SK-N-SH (cell line): Measurements from ENCODE around the gene IL16. TPM values are rescaled to one million over a fixed set of nuclear protein-coding genes. Genes with fewer than 3 reads are reported as not detected.
A peak's percentile ranks its signal among the peaks of the same experiment; 100 is the strongest.

ENCODE experiments used
- CTCF ChIA-PET: fragments of 300-600, 350-600 bp; formaldehyde crosslinking; extraction: SDS; loops from one replicate; lab custom pipeline; 2021; lab: Yijun Ruan, JAX
- POLR2A ChIA-PET: fragments of 350-600 bp; sonication (Branson Sonifier 250); formaldehyde crosslinking; extraction: SDS; loops from one replicate; lab custom pipeline; 2020; ENCODE audit warnings: antibody characterized with exemption, inconsistent platforms; lab: Yijun Ruan, JAX
- DNase-seq: peaks from one replicate; pipeline ENCODE4 v3.0.0; 2012
- H2AFZ ChIP-seq: fragments of 200-600 bp; sonication (generic); 2 replicates; pipeline ENCODE4 v1.8.1; 2016; ENCODE audit warnings: antibody characterized with exemption, mild to moderate bottlenecking, low read depth
- H3F3A ChIP-seq: fragments of 200-600 bp; sonication (generic); replicated peaks from 2 replicates; pipeline ENCODE3; 2016; ENCODE audit warnings: antibody characterized with exemption, mild to moderate bottlenecking; ENCODE audit not compliant: insufficient read depth
- H3K27ac ChIP-seq, 2 experiments: fragments of 200-500 bp in 1 of 2; fragments of 200-600 bp in 1 of 2; sonication (Bioruptor generic) in 1 of 2; sonication (generic), shearing (Covaris generic) in 1 of 2; 2 replicates each; pipeline versions ENCODE4 v1.5.1 to v1.6.1; 2014 to 2016; ENCODE audit warnings: low read depth in 2 of 2, inconsistent platforms in 1 of 2, low read length in 1 of 2, mild to moderate bottlenecking in 1 of 2, mixed read lengths in 1 of 2
- H3K27me3 ChIP-seq: fragments of 200-600 bp; sonication (generic), shearing (Covaris generic); 2 replicates; pipeline ENCODE4 v1.6.1; 2016; ENCODE audit warnings: mixed run types; ENCODE audit not compliant: insufficient read depth
- H3K36me3 ChIP-seq, 2 experiments: fragments of 200-500 bp in 1 of 2; fragments of 200-600 bp in 1 of 2; sonication (Bioruptor generic) in 1 of 2; sonication (generic) in 1 of 2; replicated peaks in 1 of 2; 2 replicates each; pipeline versions ENCODE3 to v1.5.1; 2014 to 2016; ENCODE audit warnings: low read length in 1 of 2, mild to moderate bottlenecking in 1 of 2; ENCODE audit not compliant: insufficient read depth in 2 of 2, control insufficient read depth in 1 of 2
- H3K4me1 ChIP-seq, 2 experiments: fragments of 200-500 bp in 1 of 2; fragments of 200-600 bp in 1 of 2; sonication (Bioruptor generic) in 1 of 2; sonication (generic), shearing (Covaris generic) in 1 of 2; 2 replicates each; pipeline versions ENCODE4 v1.5.1 to v1.6.1; 2014 to 2016; ENCODE audit warnings: low read depth in 1 of 2, low read length in 1 of 2, mixed run types in 1 of 2; ENCODE audit not compliant: insufficient read depth in 2 of 2, control insufficient read depth in 1 of 2
- H3K4me2 ChIP-seq: fragments of 200-600 bp; sonication (generic), shearing (Covaris generic); 2 replicates; pipeline ENCODE4 v1.6.1; 2017; ENCODE audit warnings: mixed run types
- H3K4me3 ChIP-seq, 2 experiments: fragments of 200-500 bp in 1 of 2; fragments of 200-600 bp in 1 of 2; sonication (Bioruptor generic) in 1 of 2; sonication (generic), shearing (Covaris generic) in 1 of 2; 2 replicates each; pipeline versions ENCODE4 v1.5.1 to v1.8.1; 2014 to 2016; ENCODE audit warnings: low read depth in 2 of 2, inconsistent platforms in 1 of 2, low read length in 1 of 2, mild to moderate bottlenecking in 1 of 2, mixed read lengths in 1 of 2, moderate library complexity in 1 of 2
- H3K79me2 ChIP-seq: fragments of 200-600 bp; sonication (generic); 2 replicates; pipeline ENCODE4 v1.8.1; 2017; ENCODE audit warnings: mild to moderate bottlenecking; ENCODE audit not compliant: insufficient read depth
- H3K9ac ChIP-seq: fragments of 200-600 bp; sonication (generic); 2 replicates; pipeline ENCODE4 v1.6.1; 2017; ENCODE audit warnings: mixed run types
- H3K9me2 ChIP-seq: fragments of 200-600 bp; sonication (generic); 2 replicates; pipeline ENCODE4 v1.6.1; 2017; ENCODE audit warnings: mixed run types
- H3K9me3 ChIP-seq: fragments of 200-600 bp; sonication (generic); 2 replicates; pipeline ENCODE4 v1.6.1; 2017; ENCODE audit warnings: mixed run types, mild to moderate bottlenecking, moderate library complexity
- H4K20me1 ChIP-seq: fragments of 200-600 bp; sonication (generic); 2 replicates; pipeline ENCODE4 v1.6.1; 2017; ENCODE audit warnings: mild to moderate bottlenecking, mixed run types; ENCODE audit not compliant: insufficient read depth
- CTCF ChIP-seq: fragments of 200-600 bp; sonication (generic); IDR thresholded peaks from 2 replicates; pipeline ENCODE4 v1.6.1; 2017; ENCODE audit warnings: antibody characterized with exemption, mild to moderate bottlenecking, moderate library complexity
- FOSL2 ChIP-seq: IDR thresholded peaks from 2 replicates; pipeline ENCODE4 v1.4.0; 2012; ENCODE audit warnings: low read depth, mild to moderate bottlenecking, moderate library complexity, borderline replicate concordance
- GATA2 ChIP-seq: sonication (generic); formaldehyde crosslinking; IDR thresholded peaks from 2 replicates; pipeline ENCODE4 v1.5.0; 2020; ENCODE audit warnings: mild to moderate bottlenecking, missing genetic modification reagents
- JUND ChIP-seq: IDR thresholded peaks from 2 replicates; pipeline ENCODE4 v1.4.0; 2012
- MEF2A ChIP-seq: IDR thresholded peaks from 2 replicates; pipeline ENCODE4 v1.4.0; 2012; ENCODE audit warnings: low read depth, borderline replicate concordance
- MXI1 ChIP-seq: IDR thresholded peaks from 2 replicates; pipeline ENCODE4 v1.6.1; 2012; ENCODE audit warnings: mild to moderate bottlenecking, low read depth, low read length, improper control_type of control experiment
- NFIC ChIP-seq: IDR thresholded peaks from 2 replicates; pipeline ENCODE4 v1.4.0; 2012; ENCODE audit warnings: borderline replicate concordance
- POLR2AphosphoS5 ChIP-seq: IDR thresholded peaks from 2 replicates; pipeline ENCODE4 v1.6.1; 2012; ENCODE audit warnings: low read depth, low read length
- REST ChIP-seq: IDR thresholded peaks from 2 replicates; pipeline ENCODE4 v1.6.1; 2012; ENCODE audit warnings: mild to moderate bottlenecking, low read depth, low read length, moderate library complexity
- SMC3 ChIP-seq: IDR thresholded peaks from 2 replicates; pipeline ENCODE4 v1.6.1; 2012; ENCODE audit warnings: low read depth, low read length, improper control_type of control experiment
- TEAD4 ChIP-seq: IDR thresholded peaks from 2 replicates; pipeline ENCODE4 v1.4.0; 2012; ENCODE audit warnings: mild to moderate bottlenecking, borderline replicate concordance; ENCODE audit not compliant: insufficient read depth
- YY1 ChIP-seq: IDR thresholded peaks from 2 replicates; pipeline ENCODE4 v1.4.0; 2012; ENCODE audit warnings: low read depth, mild to moderate bottlenecking
- WGBS: methylation state at CpG from one replicate; pipeline ENCODE4 v1.1.6; 2017; ENCODE audit warnings: low lambda C conversion rate; 5-methylcytosine and 5-hydroxymethylcytosine counted together
- polyA plus RNA-seq, 3 experiments: library from polyadenylated mRNA; depleted of rRNA; stranded (reverse); fragments of >200 nt; gene quantifications; 2 replicates each; pipeline ENCODE4 v1.2.3, GENCODE V29; 2012
- TF ChIP-seq, protein P1 (sequence below): IDR thresholded peaks from 2 replicates; pipeline ENCODE4 v1.4.0; 2012; ENCODE audit warnings: low read depth, borderline replicate concordance

The IL16 gene
- polyA plus RNA-seq, 1 of the 3 experiments (the other 2 are of a cell fraction), result not detected

- Histone ChIP-seq H4K20me1 (no peaks in the 10 kb centered on the region), H3K9me2 (no peaks in the 10 kb centered on the region), H3K4me2 (no peak overlapping the region), H3K4me1 (peaks cover 7 to 9% of the 10 kb centered on the region in 2 experiments; a peak in 2 of 4 replicates), H3K9ac (no peak overlapping the region), H3K79me2 (no peaks in the 10 kb centered on the region), H3K27ac (no peak overlapping the region), H3K36me3 (no peaks in the 10 kb centered on the region), H3K27me3 (peaks cover 14% of the 10 kb centered on the region; the same call in 1 of the 2 replicates)
- DNase-seq, result no peak
- 47% methylated on average over 2 of the region's 3 CpGs for WGBS
- 0 out of 2 replicates have a peak, but pooled peaks have one; percentile 25 for TF ChIP-seq FOSL2
- TF ChIP-seq REST, result peak; percentile 73
- TF ChIP-seq MXI1, result no peak
- TF ChIP-seq MEF2A, result no peak
- 0 out of 2 replicates have a peak, but pooled peaks have one; percentile 29 for TF ChIP-seq NFIC
- TF ChIP-seq, all 33 proteins: peak for 3
- POLR2A ChIA-PET, result no interaction called here
- Histone ChIP-seq H3F3A (no peaks in the 10 kb centered on the region), H2AFZ (no peak overlapping the region), H3K4me3 (no peak overlapping the region), H3K9me3 (no peaks in the 10 kb centered on the region)
- CTCF ChIA-PET, result interaction anchor here (1.5 kb wide), 1 partner anchor 31 kb away, joined by 4 read pairs; no protein-coding TSS in a partner anchor
Measured at GRCh38 chr15:81297147-81297572, 100.5 kb downstream of the IL16 start.

DNA sequence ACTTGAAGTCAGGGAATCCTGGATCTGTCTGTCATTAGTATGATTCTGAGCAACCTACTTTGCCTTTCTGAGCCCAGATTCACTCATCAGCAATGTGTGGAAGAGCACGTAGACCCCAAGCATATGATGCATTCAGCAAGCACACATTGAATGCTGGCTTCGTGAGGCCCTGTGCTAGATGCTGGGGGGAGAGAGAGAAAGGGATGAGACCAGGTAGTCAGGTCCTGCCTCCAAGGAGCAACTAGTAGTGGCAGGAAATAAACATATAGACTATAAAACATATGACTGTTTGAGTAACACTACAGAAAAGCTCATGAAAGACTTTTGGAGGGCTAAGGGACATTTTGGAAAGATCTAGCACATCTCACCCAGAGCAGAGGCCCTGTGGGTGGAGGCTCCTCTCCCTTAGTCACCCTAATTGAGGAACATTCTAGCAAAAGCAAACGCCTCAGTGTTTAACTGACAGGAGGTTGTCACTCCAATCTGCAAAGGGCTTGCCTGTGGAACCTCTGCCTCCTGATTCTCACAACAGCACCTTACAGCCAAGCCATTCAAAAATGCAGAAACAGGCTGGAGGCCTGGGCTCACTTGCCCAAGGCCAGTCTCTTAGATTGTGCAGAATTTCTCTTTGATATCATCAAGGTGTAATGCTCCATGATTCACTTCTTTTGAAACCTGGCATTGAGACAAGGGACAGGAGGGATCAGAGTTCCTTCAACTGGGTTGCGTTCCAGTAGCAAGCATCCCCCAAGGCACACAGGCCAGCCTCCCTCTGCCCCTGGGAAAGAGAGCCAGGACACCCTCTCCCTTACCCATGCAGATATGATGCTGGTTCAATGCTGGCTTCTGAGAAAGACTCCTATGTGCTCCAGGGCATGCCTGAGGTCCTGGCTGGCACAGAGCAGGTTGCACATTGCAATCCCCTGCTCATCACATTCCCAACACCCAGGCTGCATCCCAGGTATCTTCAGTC lies 101.2 kb downstream of the IL16 start:
- no peaks in the 10 kb centered on the region for H3K79me2 ChIP-seq
- no peak overlapping the region for H2AFZ ChIP-seq
- WGBS, result 52% methylated on average over 4 of the region's 4 CpGs
- H3K36me3 ChIP-seq, result no peaks in the 10 kb centered on the region
- peaks cover 7 to 9% of the 10 kb centered on the region in 2 experiments; a peak in 2 of 4 replicates for H3K4me1 ChIP-seq
- CTCF ChIA-PET, result interaction anchor here (1.4 to 2.4 kb wide), 4 partner anchors 22 to 102 kb away, joined by 4 to 10 read pairs (median 7); no protein-coding TSS in a partner anchor
- no peak overlapping the region for H3K9ac ChIP-seq
- H3K9me2 ChIP-seq, result no peaks in the 10 kb centered on the region
- no peaks in the 10 kb centered on the region for H3K9me3 ChIP-seq
- no peaks in the 10 kb centered on the region for H3F3A ChIP-seq
- peaks cover 14% of the 10 kb centered on the region; the same call in 1 of the 2 replicates for H3K27me3 ChIP-seq
- POLR2A ChIA-PET, result no interaction called here
- H3K27ac ChIP-seq, result no peak overlapping the region
- no peaks in the 10 kb centered on the region for H4K20me1 ChIP-seq
- H3K4me2 ChIP-seq, result no peak overlapping the region
- TF ChIP-seq TEAD4 (no peak), POLR2AphosphoS5 (no peak), GATA2 (no peak), MEF2A (no peak), JUND (no peak), YY1 (no peak), SMC3 (no peak), CTCF (no peak)
- TF ChIP-seq, protein P1, sequence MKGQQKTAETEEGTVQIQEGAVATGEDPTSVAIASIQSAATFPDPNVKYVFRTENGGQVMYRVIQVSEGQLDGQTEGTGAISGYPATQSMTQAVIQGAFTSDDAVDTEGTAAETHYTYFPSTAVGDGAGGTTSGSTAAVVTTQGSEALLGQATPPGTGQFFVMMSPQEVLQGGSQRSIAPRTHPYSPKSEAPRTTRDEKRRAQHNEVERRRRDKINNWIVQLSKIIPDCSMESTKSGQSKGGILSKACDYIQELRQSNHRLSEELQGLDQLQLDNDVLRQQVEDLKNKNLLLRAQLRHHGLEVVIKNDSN, result no peak
- DNase-seq, result no peak
- H3K4me3 ChIP-seq, result no peak overlapping the region
